ENCODE data around the gene ANGPT4. TPM values are rescaled to one million over a fixed set of nuclear protein-coding genes. Genes with fewer than 3 reads are reported as not detected.

Gene ANGPT4
- total RNA-seq, 1 experiment from 2014 or later, result 0.20 TPM

GRCh38 chr20:870758-871157, 45.4 kb downstream of the ANGPT4 start (continued):
- TF ChIP-seq ATF1 (CRISPR knock-in tag; IDR thresholded peaks at IDR 0.05), result no peak

- H3K27ac Mint-ChIP-seq, result no peak overlapping the region
- ChIA-PET POLR2A (no interaction called here), CTCF (no interaction called here)
- peaks cover 5% of the 10 kb centered on the region; the same call in 1 of the 2 replicates for H3K9me3 Mint-ChIP-seq
- TF ChIP-seq AFF4 (CRISPR knock-in tag; IDR thresholded peaks at IDR 0.05; ENCODE audit: borderline replicate concordance) (no peak), FOXK1 (CRISPR knock-in tag; IDR thresholded peaks at IDR 0.05) (no peak), CTCF (IDR thresholded peaks at IDR 0.05) (no peak), ATF3 (CRISPR knock-in tag; conservative IDR thresholded peaks at IDR 0.05) (no peak), MAX (CRISPR knock-in tag; IDR thresholded peaks at IDR 0.05) (no peak), ZNF671 (CRISPR knock-in tag; IDR thresholded peaks at IDR 0.05) (no peak), FOXP1 (CRISPR knock-in tag; IDR thresholded peaks at IDR 0.05; ENCODE audit: borderline replicate concordance) (no peak), HMGXB4 (CRISPR knock-in tag; IDR thresholded peaks at IDR 0.05) (no peak), CDX4 (CRISPR knock-in tag; IDR thresholded peaks at IDR 0.05; ENCODE audit: borderline replicate concordance) (no peak), USF2 (CRISPR knock-in tag; IDR thresholded peaks at IDR 0.05) (no peak), IRF1 (CRISPR knock-in tag; IDR thresholded peaks at IDR 0.05) (no peak), ZNF232 (CRISPR knock-in tag; IDR thresholded peaks at IDR 0.05) (no peak), FOXJ3 (CRISPR knock-in tag; IDR thresholded peaks at IDR 0.05; ENCODE audit: borderline replicate concordance) (no peak), E2F5 (CRISPR knock-in tag; IDR thresholded peaks at IDR 0.05) (no peak)
- peaks cover 9% of the 10 kb centered on the region for H3K27me3 Mint-ChIP-seq (ENCODE audit: low read depth)
- H3K4me3 Mint-ChIP-seq, result no peak overlapping the region
- peaks cover 10% of the 10 kb centered on the region for H3K4me1 Mint-ChIP-seq
- DNase-seq (ENCODE audit: low spot score), result no peak
- no peak for ATAC-seq
- H3K36me3 Mint-ChIP-seq, result no peaks in the 10 kb centered on the region
Measured at GRCh38 chr20:869606-870005, 46.5 kb downstream of the ANGPT4 start.

Data from WTC11 (cell line).